Fibroblast of villous mesenchyme (primary cell): ENCODE data around the gene ZNF536. TPM values are rescaled to one million over a fixed set of nuclear protein-coding genes. Genes with fewer than 3 reads are reported as not detected.

Experiments
- DNase-seq: peaks from one replicate; pipeline ENCODE4 v3.0.0-alpha.2; 2010; ENCODE audit warnings: low read depth
- H3K4me3 ChIP-seq: 2 replicates; pipeline ENCODE4 v1.5.1; 2011; ENCODE audit warnings: low read depth, mild to moderate bottlenecking, low read length
- total RNA-seq: library from RNA; depleted of rRNA; stranded (reverse); fragments of >200 nt; gene quantifications from 2 replicates; pipeline ENCODE4 v1.2.3, GENCODE V29; 2012
- TF ChIP-seq, protein P1 (sequence below): IDR thresholded peaks from 2 replicates; pipeline ENCODE4 v1.5.1; 2012; ENCODE audit warnings: low read depth, mild to moderate bottlenecking, low read length; ENCODE audit not compliant: insufficient read depth

ZNF536 gene
- total RNA-seq, 1 donor, result not detected

DNA sequence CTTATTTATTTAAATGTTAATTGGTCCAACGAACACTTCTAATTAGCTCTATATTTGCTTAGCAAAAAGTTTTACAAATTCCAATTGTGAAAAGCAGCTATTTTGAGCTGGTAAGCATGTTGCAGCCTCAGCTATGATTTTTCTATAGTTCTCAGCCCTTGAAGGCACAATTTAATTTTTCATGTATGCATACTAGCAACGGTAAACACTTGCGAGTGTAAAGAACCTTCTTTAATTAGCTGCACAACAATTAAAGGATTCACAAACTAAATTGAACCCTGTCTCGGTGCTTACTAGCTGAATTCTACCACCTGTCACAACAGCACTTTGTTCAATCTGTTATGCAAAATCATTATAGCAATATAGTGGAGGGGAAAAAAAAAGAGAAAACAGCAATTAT, 29.8 kb downstream of the ZNF536 start:
- TF ChIP-seq, protein P1, sequence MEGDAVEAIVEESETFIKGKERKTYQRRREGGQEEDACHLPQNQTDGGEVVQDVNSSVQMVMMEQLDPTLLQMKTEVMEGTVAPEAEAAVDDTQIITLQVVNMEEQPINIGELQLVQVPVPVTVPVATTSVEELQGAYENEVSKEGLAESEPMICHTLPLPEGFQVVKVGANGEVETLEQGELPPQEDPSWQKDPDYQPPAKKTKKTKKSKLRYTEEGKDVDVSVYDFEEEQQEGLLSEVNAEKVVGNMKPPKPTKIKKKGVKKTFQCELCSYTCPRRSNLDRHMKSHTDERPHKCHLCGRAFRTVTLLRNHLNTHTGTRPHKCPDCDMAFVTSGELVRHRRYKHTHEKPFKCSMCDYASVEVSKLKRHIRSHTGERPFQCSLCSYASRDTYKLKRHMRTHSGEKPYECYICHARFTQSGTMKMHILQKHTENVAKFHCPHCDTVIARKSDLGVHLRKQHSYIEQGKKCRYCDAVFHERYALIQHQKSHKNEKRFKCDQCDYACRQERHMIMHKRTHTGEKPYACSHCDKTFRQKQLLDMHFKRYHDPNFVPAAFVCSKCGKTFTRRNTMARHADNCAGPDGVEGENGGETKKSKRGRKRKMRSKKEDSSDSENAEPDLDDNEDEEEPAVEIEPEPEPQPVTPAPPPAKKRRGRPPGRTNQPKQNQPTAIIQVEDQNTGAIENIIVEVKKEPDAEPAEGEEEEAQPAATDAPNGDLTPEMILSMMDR, result no peak
- DNase-seq, result no peak
- no peak overlapping the region for H3K4me3 ChIP-seq

DNA sequence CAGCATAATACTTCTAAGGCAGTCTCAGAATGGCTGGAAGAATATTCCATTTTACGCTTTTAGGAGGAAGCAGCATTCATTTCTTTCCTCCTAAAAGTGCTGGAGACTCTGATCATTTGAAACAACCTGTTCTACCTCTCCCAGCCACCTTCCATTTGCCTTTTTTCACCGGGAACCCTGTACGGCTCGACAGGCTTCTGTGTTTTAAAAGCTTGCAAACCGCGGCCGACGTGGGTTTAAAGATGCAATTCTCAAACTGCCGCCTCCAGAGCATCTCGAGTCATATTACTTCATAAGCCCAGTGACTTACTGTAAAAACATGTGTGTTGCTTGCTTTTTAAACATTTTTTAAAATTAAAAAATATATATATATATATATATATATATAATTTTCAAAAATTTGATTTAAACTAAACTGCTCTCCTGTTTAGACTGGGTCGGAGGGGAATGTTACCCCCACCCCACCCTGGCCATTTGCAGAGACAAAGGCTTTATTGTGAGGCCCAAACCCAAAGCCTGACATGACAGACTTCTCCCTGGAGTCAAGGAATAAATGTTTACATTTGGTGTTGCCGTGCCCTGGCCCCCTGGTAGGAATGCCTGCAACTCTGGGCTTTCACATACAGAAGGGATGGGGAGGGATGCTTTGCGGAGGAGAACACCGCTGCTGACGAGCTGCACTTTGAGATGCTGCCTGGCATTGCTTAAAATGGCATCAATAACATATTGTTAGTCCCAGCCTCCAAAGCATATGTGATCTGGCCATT, 30.4 kb downstream of the ZNF536 start:
- no peak overlapping the region for H3K4me3 ChIP-seq
- no peak for DNase-seq
- TF ChIP-seq, protein P1, result no peak

DNA sequence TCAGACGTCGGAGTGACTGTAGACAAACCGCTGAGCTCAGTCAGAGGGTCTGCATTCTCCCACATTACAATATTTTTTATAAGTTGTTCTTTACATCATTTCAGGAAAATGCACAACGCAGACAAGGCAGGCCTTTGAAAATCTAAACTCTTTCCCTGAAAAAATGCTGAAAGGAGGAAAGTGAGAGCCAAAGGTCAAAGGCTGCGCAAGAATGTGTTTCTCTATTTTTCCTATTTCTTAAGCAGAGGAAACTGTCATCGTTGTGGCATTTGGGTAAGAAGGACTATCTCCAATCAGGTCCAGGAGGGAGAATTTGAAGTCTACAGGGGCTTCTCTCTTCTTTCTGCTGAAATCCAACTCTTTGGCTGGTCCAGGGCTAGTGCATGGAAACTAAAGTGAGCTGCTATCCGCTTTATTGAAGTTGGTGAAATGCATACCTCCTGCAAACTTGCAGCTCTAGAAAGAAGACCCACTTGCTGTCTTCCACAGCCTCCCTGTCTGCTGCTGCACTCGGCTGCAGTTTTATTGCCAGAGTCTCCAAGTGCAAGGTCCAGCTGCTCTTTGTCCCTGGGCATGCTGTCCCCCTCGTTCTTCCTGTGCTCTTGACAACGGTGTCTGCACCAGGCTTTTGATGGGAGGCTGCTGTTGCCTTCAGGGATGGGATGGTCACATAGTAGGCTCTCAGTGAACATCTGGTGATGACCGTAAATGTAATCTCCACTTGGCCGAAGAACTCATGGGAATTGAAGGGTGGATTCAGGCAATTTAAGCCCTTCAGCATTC, 31.2 kb downstream of the ZNF536 start:
- H3K4me3 ChIP-seq, result no peak overlapping the region
- DNase-seq, result no peak
- TF ChIP-seq, protein P1, result no peak

DNA sequence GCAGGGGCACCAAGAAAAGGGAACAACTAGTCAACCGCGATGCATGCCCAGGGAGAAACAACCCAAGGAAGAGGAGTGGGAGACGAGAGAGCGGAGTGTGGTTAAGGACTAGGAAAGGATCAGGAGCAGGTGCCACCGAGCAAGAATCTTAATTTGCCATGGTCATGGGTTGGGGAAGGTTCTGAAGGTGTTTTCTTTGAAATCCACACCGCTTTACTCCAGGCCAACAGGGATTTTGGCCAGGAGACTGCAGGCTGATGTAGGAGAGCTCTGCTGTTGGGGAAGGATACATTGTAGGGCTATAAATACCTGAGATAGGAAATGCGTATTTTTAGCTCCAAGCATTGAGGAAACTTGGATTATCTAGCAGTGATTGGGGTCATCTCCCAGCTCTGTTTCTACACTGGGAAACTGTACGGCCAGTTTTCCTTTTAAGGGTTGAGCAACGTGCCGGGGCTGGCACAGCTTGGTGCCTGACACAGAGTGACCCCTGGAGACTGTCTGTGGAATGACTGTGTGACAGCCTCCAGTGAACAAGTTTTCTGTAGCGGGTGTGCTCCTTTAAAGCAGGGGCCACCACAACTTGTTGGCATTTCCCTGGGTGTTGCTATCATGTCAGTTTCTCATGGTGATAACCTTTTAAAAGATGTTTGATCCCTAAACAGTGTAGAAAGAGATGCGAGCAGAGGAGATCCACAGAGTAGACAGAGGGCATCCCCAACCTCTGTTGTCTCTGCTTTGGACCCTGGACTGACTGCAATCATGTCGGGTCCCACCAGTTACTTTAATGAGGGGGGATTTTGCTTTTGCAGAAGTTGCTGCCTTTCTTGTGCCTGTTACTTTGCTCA, 34.3 kb downstream of the ZNF536 start:
- no peak overlapping the region for H3K4me3 ChIP-seq
- no peak for DNase-seq
- TF ChIP-seq, protein P1, result no peak

DNA sequence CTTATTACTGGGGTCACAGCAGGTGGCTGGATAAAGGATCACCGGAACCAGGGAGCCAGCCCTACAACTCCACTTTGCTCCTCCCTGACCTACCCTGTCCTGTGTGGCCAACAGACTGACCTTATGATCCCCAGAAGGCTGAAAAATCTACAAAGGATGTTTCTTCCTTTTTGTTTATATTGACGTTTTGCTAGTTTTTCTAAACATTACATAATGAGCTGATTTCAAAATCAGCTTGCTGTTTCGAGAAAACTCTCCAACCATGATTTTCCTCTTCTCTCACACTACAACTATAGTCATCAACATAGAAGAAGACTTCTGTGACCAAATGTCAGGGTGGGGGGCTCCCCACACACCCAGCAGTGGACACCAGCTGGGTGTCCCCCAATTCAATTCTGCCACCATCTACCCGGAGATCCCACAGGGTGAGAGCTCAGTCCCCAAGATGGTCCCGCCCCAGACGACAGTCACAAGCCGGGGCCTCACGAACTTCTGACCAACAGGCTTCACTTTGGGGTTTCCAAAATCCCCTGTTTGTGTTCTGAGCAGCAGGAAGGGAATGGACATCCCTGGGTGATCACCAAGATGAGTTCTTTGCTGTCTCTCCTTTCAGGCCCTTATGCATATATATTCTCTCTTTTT, 35.0 kb downstream of the ZNF536 start:
- TF ChIP-seq, protein P1, result no peak
- H3K4me3 ChIP-seq, result no peak overlapping the region
- no peak for DNase-seq

DNA sequence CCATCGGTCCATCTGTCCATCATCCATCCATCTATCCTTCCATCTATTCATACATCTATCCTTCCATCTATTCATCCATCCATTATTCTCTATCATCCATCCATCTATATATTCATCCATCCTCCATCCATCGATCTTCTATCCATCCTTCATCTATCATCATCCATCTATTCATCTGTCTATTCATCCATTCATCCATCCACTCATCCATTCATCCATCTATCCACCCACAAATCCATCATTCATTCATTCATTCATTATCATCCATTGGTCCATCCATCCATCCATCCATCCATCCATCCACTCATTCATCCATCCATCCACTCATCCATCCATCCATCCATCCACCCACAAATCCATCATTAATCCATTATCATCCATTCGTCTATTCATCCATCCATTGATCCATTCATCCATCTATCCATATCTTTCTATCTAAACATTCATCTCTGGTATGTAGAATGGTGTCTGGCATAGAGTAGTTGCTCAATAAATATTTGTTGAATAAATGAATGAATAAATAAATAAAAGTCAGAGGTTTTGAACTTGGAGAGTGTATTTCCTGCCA, 36.6 kb downstream of the ZNF536 start:
- TF ChIP-seq, protein P1, result no peak
- H3K4me3 ChIP-seq, result no peak overlapping the region
- no peak for DNase-seq
